Thoracic aorta (tissue), 2 donors: Measurements from ENCODE around the gene SMIM26. TPM values are rescaled to one million over a fixed set of nuclear protein-coding genes. Genes with fewer than 3 reads are reported as not detected.

Experiments used
- ATAC-seq: fragments of 150-250 bp; one replicate; pipeline ENCODE4 v1.8.0; 2017; ENCODE audit warnings: low read depth; ENCODE audit not compliant: insufficient number of reproducible peaks, low FRiP score
- DNase-seq: peaks from one replicate; pipeline ENCODE4 v3.0.0-alpha.2; 2020; ENCODE audit warnings: low spot score
- H3K27ac ChIP-seq, 2 donors: fragments of 200-600 bp; sonication (generic); 1 replicate in 1 of 2; 2 replicates in 1 of 2; pipeline ENCODE4 v1.5.1; 2016; ENCODE audit warnings: mild to moderate bottlenecking in 2 of 2, moderate library complexity in 2 of 2
- H3K27me3 ChIP-seq: fragments of 200-600 bp; sonication (generic); replicated peaks from 2 replicates; pipeline ENCODE4 v1.6.0; 2016; ENCODE audit warnings: mild to moderate bottlenecking; ENCODE audit not compliant: insufficient read depth
- H3K36me3 ChIP-seq: fragments of 200-600 bp; sonication (generic); one replicate; pipeline ENCODE4 v1.5.1; 2016
- H3K4me1 ChIP-seq, 2 donors: fragments of 200-600 bp; sonication (generic); 1 replicate in 1 of 2; 2 replicates in 1 of 2; pipeline versions ENCODE4 v1.5.1 to v1.6.0; 2016; ENCODE audit warnings: low read depth in 2 of 2, mild to moderate bottlenecking in 1 of 2; ENCODE audit not compliant: control insufficient read depth in 1 of 2
- H3K4me3 ChIP-seq: fragments of 200-600 bp; sonication (generic); 2 replicates; pipeline ENCODE4 v1.5.1; 2016; ENCODE audit warnings: mild to moderate bottlenecking
- H3K9me3 ChIP-seq: fragments of 200-600 bp; sonication (generic); 2 replicates; pipeline ENCODE4 v1.5.1; 2016
- total RNA-seq, 2 donors: library from RNA; depleted of rRNA; stranded (reverse); fragments of >200 nt; gene quantifications; one replicate each; pipeline versions ENCODE4 v1.1.0 to v1.2.3, GENCODE V29; 2016
- TF ChIP-seq, protein P1 (sequence below): fragments of 200-600 bp; sonication (generic); IDR thresholded peaks from one replicate; pipeline ENCODE4 v1.5.1; 2019; ENCODE audit warnings: antibody characterized with exemption

SMIM26 gene
- total RNA-seq, 2 donors from 2014 or later = 47.5 to 113 TPM

DNA sequence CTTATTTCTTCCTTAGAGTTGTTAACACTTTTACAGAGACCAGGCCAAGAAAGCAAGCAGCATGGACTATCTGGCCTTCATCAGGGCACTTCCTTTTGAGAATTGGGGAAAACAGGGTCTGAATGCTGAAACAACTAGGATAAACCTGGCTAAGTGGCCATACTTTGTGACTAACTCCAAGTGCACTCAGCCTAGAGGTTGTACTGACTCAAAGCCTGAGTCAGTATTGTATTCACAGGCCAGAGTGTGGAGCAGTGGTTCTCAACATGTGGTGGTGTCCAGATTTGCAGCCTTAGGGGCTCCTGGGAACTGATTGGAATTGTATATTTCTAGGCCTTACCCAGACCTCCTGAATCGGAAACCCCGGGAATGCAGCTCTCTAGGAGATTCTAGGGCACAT is 39.4 kb upstream of the SMIM26 start:
- peaks cover 59% of the 10 kb centered on the region for H3K36me3 ChIP-seq
- no peaks in the 10 kb centered on the region for H3K4me1 ChIP-seq
- no peak for ATAC-seq

DNA sequence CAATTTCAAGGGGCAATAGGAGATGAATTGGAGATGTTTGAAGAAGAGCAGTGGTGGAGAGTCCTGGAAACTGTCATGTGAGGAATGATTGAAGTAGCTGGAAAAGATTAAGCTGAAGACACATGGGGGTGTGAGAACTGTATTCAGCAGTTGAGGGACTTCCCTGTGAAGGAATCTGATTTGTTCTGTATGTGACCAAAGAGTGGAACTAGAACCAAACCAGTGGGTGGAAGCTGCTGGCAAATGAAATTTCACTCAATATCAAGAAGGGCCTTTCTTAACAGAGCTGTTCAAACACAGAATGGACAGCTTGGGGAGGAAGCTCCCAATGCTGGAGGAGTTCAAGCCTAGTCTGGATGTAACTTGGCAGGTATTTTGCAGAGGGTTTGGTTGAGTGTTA is 38.2 kb upstream of the SMIM26 start:
- no peaks in the 10 kb centered on the region for H3K9me3 ChIP-seq
- H3K36me3 ChIP-seq = peaks cover 68% of the 10 kb centered on the region
- DNase-seq = no peak
- no peak overlapping the region for H3K27ac ChIP-seq
- ATAC-seq = no peak
- no peaks in the 10 kb centered on the region for H3K4me1 ChIP-seq
- TF ChIP-seq, protein P1, sequence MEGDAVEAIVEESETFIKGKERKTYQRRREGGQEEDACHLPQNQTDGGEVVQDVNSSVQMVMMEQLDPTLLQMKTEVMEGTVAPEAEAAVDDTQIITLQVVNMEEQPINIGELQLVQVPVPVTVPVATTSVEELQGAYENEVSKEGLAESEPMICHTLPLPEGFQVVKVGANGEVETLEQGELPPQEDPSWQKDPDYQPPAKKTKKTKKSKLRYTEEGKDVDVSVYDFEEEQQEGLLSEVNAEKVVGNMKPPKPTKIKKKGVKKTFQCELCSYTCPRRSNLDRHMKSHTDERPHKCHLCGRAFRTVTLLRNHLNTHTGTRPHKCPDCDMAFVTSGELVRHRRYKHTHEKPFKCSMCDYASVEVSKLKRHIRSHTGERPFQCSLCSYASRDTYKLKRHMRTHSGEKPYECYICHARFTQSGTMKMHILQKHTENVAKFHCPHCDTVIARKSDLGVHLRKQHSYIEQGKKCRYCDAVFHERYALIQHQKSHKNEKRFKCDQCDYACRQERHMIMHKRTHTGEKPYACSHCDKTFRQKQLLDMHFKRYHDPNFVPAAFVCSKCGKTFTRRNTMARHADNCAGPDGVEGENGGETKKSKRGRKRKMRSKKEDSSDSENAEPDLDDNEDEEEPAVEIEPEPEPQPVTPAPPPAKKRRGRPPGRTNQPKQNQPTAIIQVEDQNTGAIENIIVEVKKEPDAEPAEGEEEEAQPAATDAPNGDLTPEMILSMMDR = no peak
- H3K4me3 ChIP-seq = no peak overlapping the region
- H3K27me3 ChIP-seq = no peaks in the 10 kb centered on the region

More for the DNA sequence above, 39.4 kb upstream of the SMIM26 start:
- no peak overlapping the region for H3K27ac ChIP-seq
- no peaks in the 10 kb centered on the region for H3K9me3 ChIP-seq
- TF ChIP-seq, protein P1 = no peak
- no peak for DNase-seq
- no peaks in the 10 kb centered on the region for H3K27me3 ChIP-seq
- H3K4me3 ChIP-seq = no peak overlapping the region

DNA sequence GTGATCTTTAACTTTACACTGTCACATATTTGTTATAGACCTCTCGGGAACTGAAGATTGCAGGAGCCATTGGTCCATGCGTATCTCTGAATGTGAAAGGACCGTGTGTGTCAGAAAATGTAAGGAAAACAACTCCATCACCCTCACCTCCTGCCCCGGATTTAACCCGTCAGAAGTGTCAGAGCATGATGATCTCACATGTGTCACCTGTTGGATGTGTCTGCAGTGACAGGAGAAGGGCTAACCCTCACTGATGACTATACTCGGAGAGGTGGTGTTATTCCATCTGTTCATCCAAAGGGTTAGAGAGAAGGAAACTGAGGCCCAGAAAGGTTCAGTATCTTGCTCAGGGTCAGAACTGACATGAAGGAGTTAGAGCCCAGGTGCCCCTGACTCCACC is 34.6 kb upstream of the SMIM26 start:
- no peaks in the 10 kb centered on the region for H3K27me3 ChIP-seq
- no peaks in the 10 kb centered on the region for H3K9me3 ChIP-seq
- no peaks in the 10 kb centered on the region for H3K4me1 ChIP-seq
- peaks cover 49% of the 10 kb centered on the region for H3K36me3 ChIP-seq
- H3K4me3 ChIP-seq = no peak overlapping the region
- DNase-seq (no peak), ATAC-seq (no peak)
- TF ChIP-seq, protein P1 = no peak
- H3K27ac ChIP-seq = no peak overlapping the region

DNA sequence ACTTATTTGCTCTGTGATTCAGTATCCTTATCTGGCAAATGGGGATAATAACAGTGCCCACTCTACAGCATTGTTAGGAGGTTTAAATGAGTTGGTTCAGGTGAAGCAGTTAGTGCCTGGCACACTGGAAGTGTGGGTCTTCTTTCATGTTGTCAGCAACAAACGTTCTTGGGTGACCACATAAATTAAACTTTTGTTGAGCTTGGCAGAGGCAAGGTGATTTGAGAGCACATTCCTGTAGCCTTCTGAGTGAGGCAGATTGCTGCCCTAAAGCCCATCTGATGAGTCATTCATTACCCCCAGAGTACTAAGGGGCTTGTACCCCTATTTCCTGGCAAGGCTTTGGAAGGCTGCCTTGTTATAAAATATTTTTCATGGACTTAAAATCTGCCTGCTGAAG is 33.7 kb upstream of the SMIM26 start:
- peaks cover 46% of the 10 kb centered on the region for H3K36me3 ChIP-seq
- no peaks in the 10 kb centered on the region for H3K4me1 ChIP-seq
- H3K27ac ChIP-seq = no peak overlapping the region
- H3K9me3 ChIP-seq = no peaks in the 10 kb centered on the region
- ATAC-seq (no peak), DNase-seq (no peak)
- H3K27me3 ChIP-seq = no peaks in the 10 kb centered on the region
- TF ChIP-seq, protein P1 = no peak
- no peak overlapping the region for H3K4me3 ChIP-seq

DNA sequence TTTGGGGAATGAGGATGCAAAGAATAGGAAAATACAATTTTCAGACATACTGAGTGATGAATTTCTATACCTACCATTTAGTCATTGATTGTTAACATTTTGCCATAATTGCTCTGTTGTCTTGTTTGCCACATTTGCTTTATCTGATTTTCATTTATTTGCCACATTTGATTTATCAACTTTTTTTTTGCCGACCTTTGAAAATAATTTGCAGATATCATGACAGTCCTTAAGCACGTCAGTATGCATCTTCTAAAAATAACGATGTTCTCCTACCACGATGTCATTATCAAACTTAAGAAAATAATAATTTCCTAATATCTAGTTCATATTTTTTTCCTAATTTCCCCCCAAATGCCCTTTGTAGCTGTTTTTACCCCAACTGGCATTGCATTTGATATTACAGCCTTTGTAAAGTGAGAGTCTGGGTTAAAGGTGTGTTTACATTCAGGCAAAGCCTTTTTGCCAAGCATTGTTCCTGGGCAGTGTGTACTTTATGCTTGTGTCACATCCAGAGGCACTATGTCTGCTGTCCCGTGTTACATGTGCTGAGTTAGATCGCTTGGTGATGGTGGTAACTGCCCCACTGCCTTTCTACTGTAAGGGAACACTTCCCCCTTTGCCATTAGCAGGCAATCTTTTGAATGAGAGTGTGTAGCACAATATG is 33.1 kb upstream of the SMIM26 start:
- TF ChIP-seq, protein P1 = no peak
- DNase-seq (no peak), ATAC-seq (no peak)
- Histone ChIP-seq H3K9me3 (no peaks in the 10 kb centered on the region), H3K4me3 (no peak overlapping the region), H3K27ac (no peak overlapping the region), H3K36me3 (peaks cover 40% of the 10 kb centered on the region), H3K4me1 (no peaks in the 10 kb centered on the region), H3K27me3 (no peaks in the 10 kb centered on the region)
